ENCODE results near the gene LRRC38.

DNA sequence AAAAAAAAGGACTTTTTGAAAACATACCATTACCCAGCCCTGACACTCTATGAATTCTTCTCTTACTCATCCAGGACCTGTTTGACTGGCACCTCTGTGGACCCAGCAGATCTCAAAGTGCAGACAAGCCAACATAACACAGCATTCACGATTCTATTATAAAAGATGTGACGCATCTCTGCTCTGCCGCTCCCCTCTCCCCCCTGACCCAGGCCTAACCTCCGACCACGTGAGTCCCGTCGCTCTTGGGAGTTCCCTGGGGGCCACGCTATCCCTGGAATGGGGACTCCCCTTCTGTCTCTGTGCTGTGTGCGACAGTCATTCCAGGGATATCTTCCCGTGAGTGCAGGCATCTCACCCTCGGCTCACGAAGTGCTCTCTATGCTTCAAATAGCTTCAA lies 21.1 kb downstream of the LRRC38 start:
- TF ChIP-seq, protein P1, sequence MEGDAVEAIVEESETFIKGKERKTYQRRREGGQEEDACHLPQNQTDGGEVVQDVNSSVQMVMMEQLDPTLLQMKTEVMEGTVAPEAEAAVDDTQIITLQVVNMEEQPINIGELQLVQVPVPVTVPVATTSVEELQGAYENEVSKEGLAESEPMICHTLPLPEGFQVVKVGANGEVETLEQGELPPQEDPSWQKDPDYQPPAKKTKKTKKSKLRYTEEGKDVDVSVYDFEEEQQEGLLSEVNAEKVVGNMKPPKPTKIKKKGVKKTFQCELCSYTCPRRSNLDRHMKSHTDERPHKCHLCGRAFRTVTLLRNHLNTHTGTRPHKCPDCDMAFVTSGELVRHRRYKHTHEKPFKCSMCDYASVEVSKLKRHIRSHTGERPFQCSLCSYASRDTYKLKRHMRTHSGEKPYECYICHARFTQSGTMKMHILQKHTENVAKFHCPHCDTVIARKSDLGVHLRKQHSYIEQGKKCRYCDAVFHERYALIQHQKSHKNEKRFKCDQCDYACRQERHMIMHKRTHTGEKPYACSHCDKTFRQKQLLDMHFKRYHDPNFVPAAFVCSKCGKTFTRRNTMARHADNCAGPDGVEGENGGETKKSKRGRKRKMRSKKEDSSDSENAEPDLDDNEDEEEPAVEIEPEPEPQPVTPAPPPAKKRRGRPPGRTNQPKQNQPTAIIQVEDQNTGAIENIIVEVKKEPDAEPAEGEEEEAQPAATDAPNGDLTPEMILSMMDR (IDR thresholded peaks at IDR 0.05; ENCODE audit: insufficient read depth, low read depth, low read length): no peak
- TF ChIP-seq EZH2 (IDR thresholded peaks at IDR 0.05; ENCODE audit: insufficient read depth, low read length): no peak
